Kidney (tissue), 2 donors: Measurements from ENCODE around the gene RCVRN. TPM values are rescaled to one million over a fixed set of nuclear protein-coding genes. Genes with fewer than 3 reads are reported as not detected.

Experiments
- polyA plus RNA-seq: library from polyadenylated mRNA; stranded (reverse); fragments of 350-450 nt; fragmentation: Illumina TruSeq; extraction: RNeasy Lipid Tissue Mini Kit (QIAGEN cat#74804); gene quantifications from one replicate; pipeline ENCODE4 v1.2.3, GENCODE V29; 2014; ENCODE audit warnings: low read depth, low replicate concordance; ENCODE audit not compliant: insufficient read depth
- total RNA-seq: library from RNA; stranded (reverse); fragmentation: NEBNext Ultra II Directional; extraction: Animal tissue kit (Norgen Biotek cat#: 25700); gene quantifications from one replicate; pipeline ENCODE4 v1.2.1, GENCODE V29; 2021
- donor health status: DM: yes; HTN: yes; CAD: no.

RCVRN gene
- total and polyA plus RNA-seq, 2 donors from 2014 or later, result not detected

Other genes with a start within 250 kb of the RCVRN start
- not detected for gene DHRS7C, start 113.7 kb downstream of the RCVRN start, total RNA-seq
- gene DHRS7C, start 113.7 kb downstream of the RCVRN start, polyA plus RNA-seq, result not detected
- gene GSG1L2, start 83.2 kb downstream of the RCVRN start, total RNA-seq, result not detected
- gene GSG1L2, start 83.2 kb downstream of the RCVRN start, polyA plus RNA-seq, result not detected
- not detected for gene GLP2R, start 79.3 kb downstream of the RCVRN start, total RNA-seq
- not detected for gene GLP2R, start 79.3 kb downstream of the RCVRN start, polyA plus RNA-seq